Adipocyte (in vitro differentiated cells): ENCODE data around the gene CHAD.
A peak's percentile ranks its signal among the peaks of the same experiment; 100 is the strongest.

Experiments
- DNase-seq: peaks from one replicate; pipeline ENCODE4 v3.0.0-alpha.2; 2015; ENCODE audit warnings: low read depth
- H3K27me3 ChIP-seq: replicated peaks from 2 replicates; pipeline ENCODE4 v1.7.0; 2013; ENCODE audit warnings: mild to moderate bottlenecking, low read length, moderate library complexity; ENCODE audit not compliant: control insufficient read depth, insufficient read depth
- H3K36me3 ChIP-seq: 2 replicates; pipeline ENCODE4 v1.7.0; 2013; ENCODE audit warnings: low read length, mild to moderate bottlenecking, moderate library complexity; ENCODE audit not compliant: control insufficient read depth, insufficient read depth, severe bottlenecking
- H3K4me1 ChIP-seq: 2 replicates; pipeline ENCODE4 v1.7.0; 2013; ENCODE audit warnings: mild to moderate bottlenecking, low read length, moderate library complexity; ENCODE audit not compliant: control insufficient read depth, insufficient read depth
- H3K4me3 ChIP-seq: 2 replicates; pipeline ENCODE4 v1.7.0; 2013; ENCODE audit warnings: mild to moderate bottlenecking, low read length, moderate library complexity
- H3K9ac ChIP-seq: 2 replicates; pipeline ENCODE4 v1.7.0; 2013; ENCODE audit warnings: mild to moderate bottlenecking, low read length, moderate library complexity
- H3K9me3 ChIP-seq: 2 replicates; pipeline ENCODE4 v1.7.0; 2013; ENCODE audit warnings: mild to moderate bottlenecking, low read length, moderate library complexity; ENCODE audit not compliant: control insufficient read depth

Gene CHAD

DNA sequence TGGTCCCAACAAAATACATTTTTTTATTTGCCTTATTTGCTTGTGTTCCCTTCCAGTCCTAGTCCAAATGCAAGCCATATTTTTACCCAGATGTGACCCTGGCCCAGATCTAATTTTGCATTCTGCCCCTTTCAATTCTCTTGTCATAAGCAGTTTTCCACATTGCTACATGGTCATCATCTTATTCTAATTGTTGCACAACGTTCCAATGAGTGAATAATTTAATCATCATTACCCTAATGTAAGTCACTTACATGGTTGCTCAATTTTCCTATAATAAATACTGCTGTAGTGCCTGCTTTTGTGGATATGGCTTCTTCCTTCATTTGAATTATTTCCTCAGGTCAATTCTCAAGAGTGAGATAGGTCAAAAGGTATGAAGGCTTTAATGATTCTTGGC, 22.8 kb upstream of the CHAD start:
- H3K4me1 ChIP-seq = peaks cover 14% of the 10 kb centered on the region
- peaks cover 8% of the 10 kb centered on the region for H3K36me3 ChIP-seq
- DNase-seq = no peak
- no peaks in the 10 kb centered on the region for H3K9me3 ChIP-seq
- no peak overlapping the region for H3K4me3 ChIP-seq
- H3K9ac ChIP-seq = no peak overlapping the region
- H3K27me3 ChIP-seq = no peaks in the 10 kb centered on the region

DNA sequence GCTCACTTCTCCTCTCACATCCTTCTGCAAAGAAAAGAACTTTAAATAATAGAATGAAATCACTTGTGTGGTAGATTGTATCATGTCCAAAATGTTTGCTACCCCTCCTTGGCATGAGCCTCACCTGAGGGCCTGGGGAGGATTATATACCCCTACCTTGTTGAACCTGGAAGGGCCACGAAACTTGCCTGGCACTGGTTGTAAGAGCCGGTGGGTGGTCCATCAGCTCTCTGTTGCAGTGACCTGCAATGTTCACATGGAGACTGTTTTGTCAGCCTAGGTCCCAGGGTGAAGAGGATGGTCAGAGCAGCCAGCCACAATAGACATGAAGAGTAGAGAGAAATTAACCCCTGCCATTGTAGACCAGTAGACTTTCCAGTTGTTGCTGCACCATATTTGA, 20.2 kb upstream of the CHAD start:
- H3K36me3 ChIP-seq = peaks cover 33% of the 10 kb centered on the region
- no peak for DNase-seq
- no peaks in the 10 kb centered on the region for H3K27me3 ChIP-seq
- H3K4me1 ChIP-seq = peaks cover 25% of the 10 kb centered on the region
- H3K9me3 ChIP-seq = no peaks in the 10 kb centered on the region
- H3K9ac ChIP-seq = no peak overlapping the region
- H3K4me3 ChIP-seq = no peak overlapping the region

DNA sequence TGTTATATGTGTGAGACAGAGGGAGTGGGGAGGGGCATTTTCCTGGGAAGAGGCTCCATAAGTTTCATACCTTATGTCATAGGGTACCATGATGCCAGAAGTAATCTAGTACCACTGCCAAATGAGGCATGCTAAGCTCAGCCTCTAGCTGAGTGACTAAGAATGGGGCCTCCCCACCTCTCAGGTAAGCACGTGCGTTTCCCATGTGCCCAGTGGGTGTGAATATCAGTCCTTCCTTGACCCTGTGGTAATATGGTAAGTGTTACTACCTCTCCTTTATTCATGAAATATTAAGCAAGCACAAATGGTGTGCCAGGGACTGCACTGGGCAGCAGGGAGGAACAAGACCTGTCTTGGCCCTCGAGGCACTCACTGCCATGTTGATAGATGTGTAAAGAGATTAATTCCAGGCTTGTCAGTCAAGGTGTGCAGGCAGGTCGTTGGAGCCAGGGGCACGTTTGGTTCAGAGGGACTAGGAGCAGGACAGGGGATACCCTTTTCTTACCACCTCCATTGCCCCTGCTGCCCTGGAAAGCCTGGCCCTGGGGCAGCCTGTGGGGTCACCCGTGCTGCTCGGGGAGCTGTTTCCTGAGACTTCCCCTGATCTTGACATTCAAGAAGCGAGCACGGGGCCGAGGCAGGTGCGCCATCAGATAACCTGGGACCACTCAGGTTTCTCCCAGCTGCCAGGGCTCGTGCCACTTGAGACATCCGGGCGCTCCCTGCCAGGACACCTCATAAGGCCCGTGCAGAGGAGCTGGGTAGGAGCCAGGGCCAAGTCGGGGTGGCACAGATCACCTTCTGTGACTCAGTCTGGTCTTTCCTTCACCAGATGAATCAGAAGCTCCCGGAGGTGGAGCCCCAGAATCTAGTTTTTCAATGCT, 18.8 kb upstream of the CHAD start:
- peaks cover 38% of the 10 kb centered on the region for H3K4me1 ChIP-seq
- DNase-seq = no peak
- H3K27me3 ChIP-seq = no peaks in the 10 kb centered on the region
- peaks cover 40% of the 10 kb centered on the region for H3K36me3 ChIP-seq
- H3K9me3 ChIP-seq = no peaks in the 10 kb centered on the region
- H3K9ac ChIP-seq = no peak overlapping the region
- H3K4me3 ChIP-seq = no peak overlapping the region

DNA sequence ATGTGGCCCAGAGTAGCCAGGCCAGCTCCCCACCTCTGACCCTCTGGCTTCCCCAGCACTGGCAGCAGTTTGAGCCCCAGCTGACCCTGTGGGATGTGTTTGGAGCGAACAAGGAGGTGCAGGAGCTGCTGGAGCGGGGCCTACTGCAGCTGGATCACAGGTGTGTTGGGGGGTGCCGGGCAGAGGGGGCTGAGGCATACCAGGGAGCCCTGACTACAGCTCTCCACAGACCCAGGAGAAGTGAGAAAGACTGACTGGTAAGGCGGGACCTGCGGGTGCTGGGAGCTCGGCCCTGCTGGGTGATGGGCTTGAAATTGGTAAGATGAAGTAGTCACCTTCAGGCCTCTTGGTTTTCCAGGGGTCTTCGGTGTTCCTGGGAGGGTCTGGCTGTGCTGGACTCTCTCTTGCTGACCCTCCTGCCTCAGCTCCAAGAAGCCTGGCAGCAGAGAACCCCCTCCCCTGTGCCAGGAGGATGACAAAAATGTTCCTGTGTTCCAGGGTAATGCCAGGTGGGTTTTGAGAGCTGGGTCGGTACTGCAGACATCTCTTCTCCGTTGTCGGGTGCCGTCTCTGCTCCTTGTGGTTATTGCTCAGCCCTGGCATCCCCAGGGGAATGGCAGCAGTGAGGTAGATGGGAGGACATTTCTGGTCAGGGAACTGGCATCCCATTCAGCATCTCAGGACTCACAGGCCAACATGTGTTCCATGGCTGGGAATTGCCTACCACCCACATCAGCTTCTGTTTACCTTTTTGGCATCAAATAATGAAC, 15.9 kb upstream of the CHAD start:
- H3K36me3 ChIP-seq = peaks cover 44% of the 10 kb centered on the region
- peaks cover 39% of the 10 kb centered on the region for H3K4me1 ChIP-seq
- DNase-seq = no peak
- H3K9me3 ChIP-seq = no peaks in the 10 kb centered on the region
- no peak overlapping the region for H3K4me3 ChIP-seq
- H3K9ac ChIP-seq = peak overlapping the region; percentile 57
- no peaks in the 10 kb centered on the region for H3K27me3 ChIP-seq

DNA sequence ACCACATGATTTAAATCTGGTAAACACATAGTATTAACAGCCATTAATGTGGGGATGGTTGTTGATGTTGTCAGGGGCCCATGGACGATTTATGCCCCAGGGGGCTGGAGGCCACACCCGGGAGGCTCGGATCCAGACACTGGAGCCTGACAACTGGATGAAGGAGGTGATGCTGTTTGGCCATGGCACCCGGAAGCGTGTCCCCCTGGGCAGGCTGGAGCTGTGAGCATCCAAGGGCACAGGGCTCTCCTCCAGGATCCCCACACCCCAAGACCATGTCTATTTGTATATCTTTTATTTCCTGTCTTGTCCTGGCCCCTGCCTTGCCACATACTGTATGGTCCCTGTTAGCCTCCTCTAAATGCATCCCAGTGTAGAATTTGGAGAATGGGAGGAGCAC, 14.6 kb upstream of the CHAD start:
- Histone ChIP-seq H3K36me3 (peaks cover 44% of the 10 kb centered on the region), H3K4me1 (peaks cover 42% of the 10 kb centered on the region), H3K4me3 (no peak overlapping the region), H3K9ac (peak overlapping the region; percentile 57), H3K9me3 (no peaks in the 10 kb centered on the region), H3K27me3 (no peaks in the 10 kb centered on the region)
- DNase-seq = no peak

DNA sequence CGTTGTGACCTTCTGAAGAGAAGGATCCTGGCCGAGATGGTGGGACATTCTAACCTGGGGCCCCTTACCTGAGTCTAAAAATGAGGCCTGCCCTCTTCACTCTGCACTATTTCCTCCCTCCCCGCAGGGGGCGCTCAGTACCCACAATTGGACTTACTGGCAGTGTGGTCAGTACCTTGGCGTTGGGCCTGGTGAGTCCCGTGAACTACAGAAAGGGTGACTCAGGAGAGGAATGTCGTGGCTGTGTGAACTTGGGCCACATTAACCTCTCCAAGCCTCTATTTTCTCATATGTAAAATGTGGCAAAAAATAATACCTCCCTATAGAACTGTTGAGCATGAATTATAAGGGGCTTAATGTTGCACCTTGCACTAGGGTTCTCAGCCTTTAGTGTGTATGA, 13.8 kb upstream of the CHAD start:
- Histone ChIP-seq H3K9ac (peak overlapping the region; percentile 57), H3K4me3 (peak overlapping the region; percentile 35), H3K9me3 (no peaks in the 10 kb centered on the region), H3K4me1 (peaks cover 50% of the 10 kb centered on the region), H3K27me3 (no peaks in the 10 kb centered on the region), H3K36me3 (peaks cover 43% of the 10 kb centered on the region)
- DNase-seq = peak; percentile 97

DNA sequence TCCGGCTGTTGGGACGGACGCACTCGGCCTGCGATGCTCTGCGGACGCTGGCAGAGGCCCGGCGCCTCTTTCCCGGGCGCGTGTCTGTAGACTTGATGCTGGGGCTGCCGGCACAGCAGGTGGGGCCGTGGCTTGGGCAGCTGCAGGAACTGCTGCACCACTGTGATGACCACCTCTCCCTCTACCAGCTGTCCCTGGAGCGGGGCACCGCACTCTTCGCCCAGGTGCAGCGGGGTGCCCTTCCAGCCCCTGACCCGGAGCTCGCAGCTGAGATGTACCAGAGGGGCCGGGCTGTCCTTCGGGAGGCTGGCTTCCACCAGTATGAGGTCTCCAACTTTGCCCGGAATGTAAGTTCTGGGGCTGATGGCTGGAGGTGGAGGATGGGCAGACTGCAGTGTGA, 13.4 kb upstream of the CHAD start:
- no peak overlapping the region for H3K4me3 ChIP-seq
- peaks cover 52% of the 10 kb centered on the region for H3K4me1 ChIP-seq
- no peaks in the 10 kb centered on the region for H3K9me3 ChIP-seq
- no peaks in the 10 kb centered on the region for H3K27me3 ChIP-seq
- H3K9ac ChIP-seq = peak overlapping the region; percentile 36
- no peak for DNase-seq
- peaks cover 39% of the 10 kb centered on the region for H3K36me3 ChIP-seq

DNA sequence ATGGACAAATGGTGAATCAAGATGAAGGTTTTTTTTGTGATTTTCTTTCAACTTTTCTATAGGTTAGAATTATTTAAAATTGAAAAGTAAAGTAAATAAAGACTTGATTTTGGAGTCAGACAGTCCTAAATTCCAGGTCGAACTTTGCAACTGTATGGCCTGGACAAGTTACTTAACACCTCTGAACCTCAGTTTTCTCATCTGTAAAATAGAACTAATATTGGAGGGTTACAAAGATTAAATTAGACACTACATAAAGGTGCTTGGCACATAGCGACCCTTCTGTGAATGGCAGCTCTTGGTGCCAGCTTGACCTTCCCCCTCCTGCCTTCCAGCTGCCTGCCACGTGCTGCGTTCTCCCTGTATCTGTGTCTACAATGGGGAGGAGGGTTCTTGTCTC, 13.0 kb upstream of the CHAD start:
- peaks cover 52% of the 10 kb centered on the region for H3K4me1 ChIP-seq
- H3K4me3 ChIP-seq = no peak overlapping the region
- peak overlapping the region; percentile 36 for H3K9ac ChIP-seq
- no peak for DNase-seq
- no peaks in the 10 kb centered on the region for H3K9me3 ChIP-seq
- H3K27me3 ChIP-seq = no peaks in the 10 kb centered on the region
- peaks cover 35% of the 10 kb centered on the region for H3K36me3 ChIP-seq

DNA sequence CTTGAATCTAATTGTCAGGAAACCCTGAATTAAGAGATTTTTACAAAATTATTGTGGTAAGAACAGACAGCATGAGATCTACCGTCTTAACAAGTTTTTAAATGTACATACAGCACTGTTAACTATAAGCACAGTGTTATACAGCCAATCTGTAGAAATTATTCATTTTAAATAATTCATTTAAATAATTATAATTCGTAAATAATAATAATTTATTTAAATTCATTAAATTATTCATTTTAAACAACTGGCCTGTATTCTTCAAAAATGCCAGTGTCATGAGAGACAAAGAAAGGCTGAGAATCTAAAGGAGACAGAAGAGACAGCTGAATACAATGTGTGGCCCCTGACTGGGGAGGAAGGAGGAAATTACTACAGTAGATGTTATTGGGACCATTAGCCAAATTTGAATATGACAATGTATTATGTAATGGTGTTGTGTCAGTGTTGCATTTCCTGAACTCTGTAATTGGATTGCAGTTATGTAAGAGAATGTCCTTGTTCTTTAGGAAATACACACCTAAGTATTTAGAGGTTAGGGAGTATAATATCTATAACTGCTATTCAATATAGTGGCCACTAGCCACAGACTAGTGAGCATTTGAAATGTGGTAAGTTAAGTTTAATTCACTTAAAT, 12.3 kb upstream of the CHAD start:
- Histone ChIP-seq H3K4me1 (peaks cover 52% of the 10 kb centered on the region), H3K36me3 (peaks cover 31% of the 10 kb centered on the region), H3K9ac (no peak overlapping the region), H3K9me3 (no peaks in the 10 kb centered on the region), H3K27me3 (no peaks in the 10 kb centered on the region), H3K4me3 (no peak overlapping the region)
- no peak for DNase-seq

DNA sequence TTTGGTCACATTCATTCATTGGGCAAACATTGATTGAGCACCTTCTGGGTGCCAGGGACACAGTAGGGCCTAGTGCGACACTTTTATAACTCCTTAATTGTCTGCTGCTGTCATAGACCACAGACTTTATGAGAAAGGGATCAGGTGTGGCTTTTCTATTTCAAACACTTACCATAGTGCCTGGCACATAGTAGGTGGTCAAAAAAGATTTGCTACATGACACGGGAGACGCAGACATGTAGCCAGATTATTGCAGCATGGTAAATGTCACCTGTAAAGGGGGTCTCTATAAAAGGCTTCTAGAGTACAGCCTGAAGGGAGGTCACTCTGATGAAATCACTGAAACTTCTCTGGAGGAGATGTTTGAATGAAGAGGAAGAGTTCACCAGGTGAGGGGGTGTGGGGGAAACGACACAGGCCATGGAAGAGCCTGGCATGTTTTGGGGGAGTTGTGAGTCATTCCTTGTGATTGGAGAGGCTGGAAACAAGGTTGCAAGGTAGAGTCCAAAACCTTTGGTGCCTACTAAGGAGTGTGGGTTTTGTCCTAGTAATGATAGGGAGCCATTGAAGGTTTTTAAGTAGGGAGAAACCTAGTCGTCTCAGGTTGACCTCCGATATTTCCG, 11.6 kb upstream of the CHAD start:
- H3K36me3 ChIP-seq = peaks cover 28% of the 10 kb centered on the region
- H3K9me3 ChIP-seq = no peaks in the 10 kb centered on the region
- DNase-seq = no peak
- H3K9ac ChIP-seq = peak overlapping the region; percentile 18
- peaks cover 52% of the 10 kb centered on the region for H3K4me1 ChIP-seq
- H3K4me3 ChIP-seq = no peak overlapping the region
- no peaks in the 10 kb centered on the region for H3K27me3 ChIP-seq
